Muscle of leg (tissue), 11 donors: ENCODE data around the gene DCHS2. TPM values are rescaled to one million over a fixed set of nuclear protein-coding genes. Genes with fewer than 3 reads are reported as not detected.
"Not testable (repeated sequence)": the region's sequence is repeated elsewhere in the genome, so short reads cannot be mapped to it uniquely, and the experiment has no call there.

Experiments used
- DNase-seq: peaks from one replicate; pipeline ENCODE4 v3.0.0; 2013
- H3K27ac ChIP-seq: one replicate; pipeline ENCODE4 v1.5.1; 2013; ENCODE audit warnings: mild to moderate bottlenecking, low read length, control low read depth
- H3K27me3 ChIP-seq: one replicate; pipeline ENCODE4 v1.6.1; 2013; ENCODE audit warnings: low read length; ENCODE audit not compliant: control insufficient read depth, insufficient read depth
- H3K36me3 ChIP-seq: one replicate; pipeline ENCODE4 v1.6.1; 2013; ENCODE audit warnings: low read length; ENCODE audit not compliant: control insufficient read depth, insufficient read depth
- H3K4me1 ChIP-seq: one replicate; pipeline ENCODE4 v1.6.1; 2013; ENCODE audit warnings: low read length; ENCODE audit not compliant: control insufficient read depth, insufficient read depth
- H3K4me3 ChIP-seq: one replicate; pipeline ENCODE4 v1.5.1; 2013; ENCODE audit warnings: low read length, control low read depth
- H3K9me3 ChIP-seq: replicated peaks from 2 replicates; pipeline ENCODE4 v1.6.1; 2013; ENCODE audit warnings: low read depth, low read length; ENCODE audit not compliant: control insufficient read depth
- WGBS: methylation state at CpG from one replicate; pipeline ENCODE4 v1.1.5; 2013; ENCODE audit warnings: missing lambda C conversion rate; ENCODE audit not compliant: insufficient coverage; 5-methylcytosine and 5-hydroxymethylcytosine counted together
- polyA plus RNA-seq, 8 donors: library from polyadenylated mRNA; unstranded; fragments of 120-200 nt; gene quantifications; one replicate each; pipeline versions ENCODE4 v1.2.1 to v1.2.3, GENCODE V29; 2013; ENCODE audit warnings: inconsistent platforms in 1 of 8, low replicate concordance in 1 of 8; ENCODE audit not compliant: insufficient read length in 8 of 8, insufficient read depth in 1 of 8
- total RNA-seq: library from RNA; stranded (reverse); fragments of 120-200 nt; gene quantifications from one replicate; pipeline ENCODE4 v1.2.4, GENCODE V29; 2013

Gene DCHS2
- total and polyA plus RNA-seq, 9 donors: 5.5 to 22.9 (median 16.9) TPM

- Histone ChIP-seq H3K4me1 (no peaks in the 10 kb centered on the region), H3K9me3 (no peaks in the 10 kb centered on the region), H3K27me3 (no peaks in the 10 kb centered on the region), H3K4me3 (no peak overlapping the region), H3K27ac (no peak overlapping the region), H3K36me3 (no peaks in the 10 kb centered on the region)
- no CpG with 5 or more reads among the region's 4 CpGs for WGBS
- no peak for DNase-seq
Measured at GRCh38 chr4:154254999-154255398, 236.6 kb downstream of the DCHS2 start.

DNA sequence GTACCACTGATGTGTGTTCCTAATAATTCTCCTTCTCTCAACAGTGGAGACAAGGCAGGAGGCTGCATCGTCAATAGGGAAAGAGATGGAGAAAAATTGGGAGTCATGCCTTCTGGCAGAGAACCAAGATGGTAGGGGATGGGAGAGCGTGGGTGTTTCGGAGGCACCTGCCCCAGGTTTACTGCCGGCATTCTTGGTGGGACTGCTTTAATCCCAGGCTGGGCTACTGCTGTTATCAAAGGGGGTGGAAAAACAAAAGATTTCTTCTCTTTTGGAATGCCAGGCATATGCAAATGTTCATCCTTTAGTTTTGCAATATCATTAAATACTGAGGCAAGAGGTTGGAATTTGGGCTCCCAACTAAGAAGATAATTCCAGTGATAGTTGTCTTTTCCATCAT, 257.0 kb downstream of the DCHS2 start:
- no peaks in the 10 kb centered on the region for H3K9me3 ChIP-seq
- no peaks in the 10 kb centered on the region for H3K4me1 ChIP-seq
- WGBS: 100% methylated on average over 3 of the region's 4 CpGs
- no peak overlapping the region for H3K27ac ChIP-seq
- H3K36me3 ChIP-seq: no peaks in the 10 kb centered on the region
- DNase-seq: no peak
- H3K4me3 ChIP-seq: no peak overlapping the region
- no peaks in the 10 kb centered on the region for H3K27me3 ChIP-seq

DNA sequence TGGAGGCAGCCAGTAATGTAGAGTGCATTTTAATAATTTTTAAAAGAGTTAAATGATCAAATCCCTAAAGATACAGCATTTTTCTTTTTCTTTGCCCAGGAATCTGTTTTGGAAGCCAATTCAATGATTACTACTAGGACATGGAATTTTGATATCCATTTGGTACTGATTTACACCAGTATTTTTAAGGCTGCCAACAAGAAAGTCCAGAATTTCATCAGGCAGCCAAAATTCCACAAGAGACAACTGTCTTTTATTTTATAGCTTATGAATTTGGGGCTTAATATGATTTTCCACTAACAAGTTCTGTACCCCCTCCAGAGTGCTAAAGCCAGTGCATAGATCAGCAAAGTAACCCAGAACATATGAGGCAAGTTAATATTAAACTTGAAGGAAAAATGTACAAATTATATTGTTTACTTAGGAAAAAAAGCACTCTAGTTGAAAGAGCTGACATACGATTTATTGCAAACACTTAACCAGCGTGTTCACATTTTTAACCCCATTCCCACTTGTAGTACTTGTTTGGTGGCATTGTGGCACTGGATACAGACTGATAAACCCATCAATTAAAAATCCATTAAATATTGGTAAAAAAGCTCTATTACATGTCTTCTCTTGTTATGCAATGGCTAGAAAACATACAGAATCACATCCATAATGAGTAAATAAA, 259.7 kb downstream of the DCHS2 start:
- H3K4me1 ChIP-seq: no peaks in the 10 kb centered on the region
- H3K4me3 ChIP-seq: no peak overlapping the region
- no peak overlapping the region for H3K27ac ChIP-seq
- no CpG with 5 or more reads among the region's 2 CpGs for WGBS
- DNase-seq: peak; percentile 73
- H3K27me3 ChIP-seq: no peaks in the 10 kb centered on the region
- no peaks in the 10 kb centered on the region for H3K36me3 ChIP-seq
- H3K9me3 ChIP-seq: no peaks in the 10 kb centered on the region

DNA sequence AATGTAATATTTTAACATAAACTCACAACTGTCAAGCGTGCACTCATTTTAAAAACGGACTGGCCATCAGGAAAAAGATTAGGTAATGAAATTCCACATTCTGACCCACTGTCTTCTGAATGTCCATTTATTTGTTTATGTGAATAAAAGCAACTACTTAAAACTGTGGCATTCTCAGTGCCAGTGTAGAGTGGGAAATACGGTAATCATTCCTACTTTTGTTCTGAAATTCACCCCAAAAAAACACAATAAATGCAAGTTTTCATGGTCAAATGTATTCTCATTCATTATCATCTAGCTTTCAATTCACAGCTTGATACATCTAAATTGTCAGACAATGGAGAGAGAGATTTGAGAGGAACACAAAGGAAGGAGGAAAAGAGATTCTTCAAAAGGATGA, 260.9 kb downstream of the DCHS2 start:
- Histone ChIP-seq H3K4me1 (no peaks in the 10 kb centered on the region), H3K4me3 (no peak overlapping the region), H3K9me3 (no peaks in the 10 kb centered on the region), H3K27me3 (no peaks in the 10 kb centered on the region), H3K36me3 (no peaks in the 10 kb centered on the region), H3K27ac (no peak overlapping the region)
- no peak for DNase-seq
- WGBS: no CpG with 5 or more reads among the region's 3 CpGs

DNA sequence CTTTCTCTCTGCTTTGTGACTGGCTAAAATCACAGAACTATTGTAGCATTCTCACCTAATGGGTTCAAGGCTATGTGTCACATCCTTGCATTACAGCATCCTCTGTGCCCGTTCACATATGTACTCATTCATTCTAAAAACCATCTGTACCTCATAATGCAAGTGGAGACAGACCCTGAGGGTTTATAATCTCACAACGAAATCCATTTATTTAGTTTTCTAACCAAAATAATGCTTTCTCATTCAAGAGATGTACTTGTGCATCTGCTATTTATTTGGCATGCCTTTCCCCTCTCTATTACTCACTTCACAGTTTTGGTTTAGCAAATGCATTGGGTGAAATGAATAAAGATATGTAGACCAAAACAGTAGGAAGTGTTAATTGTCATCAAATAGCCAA, 261.5 kb downstream of the DCHS2 start:
- WGBS: 86% methylated on average over 1 of the region's 2 CpGs

GRCh38 chr4:154222875-154223274, 268.7 kb downstream of the DCHS2 start:
- H3K27me3 ChIP-seq: no peaks in the 10 kb centered on the region
- no peaks in the 10 kb centered on the region for H3K36me3 ChIP-seq
- DNase-seq: no peak
- no peak overlapping the region for H3K27ac ChIP-seq
- H3K4me1 ChIP-seq: no peaks in the 10 kb centered on the region
- H3K4me3 ChIP-seq: no peak overlapping the region
- H3K9me3 ChIP-seq: no peaks in the 10 kb centered on the region

More for the DNA sequence above, 261.5 kb downstream of the DCHS2 start:
- H3K4me1 ChIP-seq: no peaks in the 10 kb centered on the region
- H3K4me3 ChIP-seq: no peak overlapping the region
- H3K36me3 ChIP-seq: no peaks in the 10 kb centered on the region
- H3K27me3 ChIP-seq: no peaks in the 10 kb centered on the region
- no peaks in the 10 kb centered on the region for H3K9me3 ChIP-seq
- no peak for DNase-seq
- H3K27ac ChIP-seq: no peak overlapping the region

GRCh38 chr4:154218051-154218450, 273.5 kb downstream of the DCHS2 start:
- Histone ChIP-seq H3K27ac (no peak overlapping the region), H3K4me3 (no peak overlapping the region), H3K27me3 (no peaks in the 10 kb centered on the region), H3K4me1 (no peaks in the 10 kb centered on the region), H3K36me3 (no peaks in the 10 kb centered on the region), H3K9me3 (no peaks in the 10 kb centered on the region)
- no peak for DNase-seq

DNA sequence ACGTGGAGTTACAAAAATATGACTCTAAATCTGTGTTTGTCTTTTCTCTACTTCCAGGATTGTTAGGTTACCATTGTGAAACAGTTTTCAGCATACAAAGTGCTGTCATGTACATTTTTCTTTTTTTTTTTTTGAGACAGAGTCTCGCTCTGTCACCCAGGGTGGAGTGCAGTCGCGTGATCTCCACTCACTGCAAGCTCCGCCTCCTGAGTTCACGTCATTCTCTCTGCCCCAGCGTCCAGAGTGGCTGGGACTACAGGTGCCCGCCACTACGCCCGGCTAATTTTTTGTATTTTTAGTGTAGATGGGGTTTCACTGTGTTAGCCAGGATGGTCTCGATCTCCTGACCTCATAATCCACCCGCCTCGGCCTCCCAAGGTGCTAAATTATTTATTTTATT, 274.2 kb downstream of the DCHS2 start:
- H3K27ac ChIP-seq, H3K4me3 ChIP-seq, H3K36me3 ChIP-seq, H3K4me1 ChIP-seq, H3K27me3 ChIP-seq, DNase-seq, H3K9me3 ChIP-seq: not testable (repeated sequence)
- WGBS: 92% methylated on average over 2 of the region's 13 CpGs

GRCh38 chr4:154211506-154211905, 280.1 kb downstream of the DCHS2 start:
- no peak overlapping the region for H3K4me3 ChIP-seq
- no peak for DNase-seq

GRCh38 chr4:154208424-154208823, 283.2 kb downstream of the DCHS2 start:
- 78% methylated on average over 4 of the region's 5 CpGs for WGBS
- Histone ChIP-seq H3K27me3 (no peaks in the 10 kb centered on the region), H3K4me1 (no peaks in the 10 kb centered on the region), H3K9me3 (no peaks in the 10 kb centered on the region), H3K36me3 (no peaks in the 10 kb centered on the region), H3K4me3 (no peak overlapping the region), H3K27ac (no peak overlapping the region)
- DNase-seq: no peak

More at GRCh38 chr4:154211506-154211905, 280.1 kb downstream of the DCHS2 start:
- Histone ChIP-seq H3K4me1 (no peaks in the 10 kb centered on the region), H3K27ac (no peak overlapping the region), H3K9me3 (no peaks in the 10 kb centered on the region), H3K27me3 (no peaks in the 10 kb centered on the region), H3K36me3 (no peaks in the 10 kb centered on the region)
- no CpG with 5 or more reads among the region's 1 CpG for WGBS

DNA sequence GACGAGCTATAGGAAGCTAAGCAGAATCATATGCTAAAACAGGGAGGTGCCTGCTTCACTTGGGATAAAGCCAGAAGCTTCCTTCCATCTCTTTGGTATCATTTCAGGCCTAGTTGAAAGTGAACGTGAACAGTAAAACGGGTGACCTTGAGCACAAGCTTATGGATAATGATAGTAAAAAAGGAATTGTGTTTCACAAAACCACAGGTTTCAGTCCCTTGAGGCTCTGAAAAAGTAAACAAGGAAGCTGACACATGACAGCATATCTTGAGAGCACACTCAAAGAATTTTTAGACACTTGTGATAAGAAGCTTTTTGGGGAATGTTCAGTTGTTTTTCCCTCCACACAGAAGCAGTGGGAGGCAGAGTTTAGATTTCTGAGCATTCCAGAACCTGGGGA, 286.1 kb downstream of the DCHS2 start:
- Histone ChIP-seq H3K36me3 (no peaks in the 10 kb centered on the region), H3K27me3 (no peaks in the 10 kb centered on the region), H3K4me3 (no peak overlapping the region), H3K9me3 (no peaks in the 10 kb centered on the region), H3K4me1 (no peaks in the 10 kb centered on the region), H3K27ac (no peak overlapping the region)
- WGBS: 83% methylated on average over 1 of the region's 3 CpGs
- DNase-seq: no peak
